ENCODE results near the gene CPSF7. TPM values are rescaled to one million over a fixed set of nuclear protein-coding genes. Genes with fewer than 3 reads are reported as not detected.
"Not testable (repeated sequence)": the region's sequence is repeated elsewhere in the genome, so short reads cannot be mapped to it uniquely, and the experiment has no call there.

Gene CPSF7
- 41.5 TPM for total RNA-seq
- long read RNA-seq, partial matches to known transcripts, result 4 of 19 reads
- long read RNA-seq, other reads (novel, unspliced or antisense), result 12 of 19 reads

- intact Hi-C loops (cut with micrococcal nuclease), result no loop called here
- DNase-seq (peak; percentile 99), ATAC-seq (peak; percentile 98)
These were observed at the start of gene CPSF7, which contains the start of gene SDHAF2 for GRCh38 chr11:61429691-61430582. CPSF7 (minus strand) TSS chr11:61429975; CDS start chr11:61429235, 740 bp downstream. SDHAF2 (plus strand) TSS chr11:61430124; CDS start chr11:61430147, 23 bp downstream.

- DNase-seq, result peak; percentile 74
- ATAC-seq, result peak; percentile 30
- intact Hi-C loops (cut with micrococcal nuclease), result loop anchor here (10.0 kb wide), 1 partner anchor 147 kb away; no protein-coding TSS in a partner anchor
These were observed 48.0 kb upstream of the CPSF7 start for GRCh38 chr11:61477727-61478148.

- ATAC-seq, result peak; percentile 4
- intact Hi-C loops (cut with micrococcal nuclease), result loop anchor here (10.0 kb wide), 1 partner anchor 148 kb away; no protein-coding TSS in a partner anchor
- DNase-seq, result no peak
These were observed 47.4 kb upstream of the CPSF7 start for GRCh38 chr11:61477126-61477525.

- DNase-seq, result no peak
These were observed 46.6 kb upstream of the CPSF7 start for GRCh38 chr11:61476371-61476770.

GRCh38 chr11:61475433-61475832 is 45.7 kb upstream of the CPSF7 start:
- intact Hi-C loops (cut with micrococcal nuclease), result loop anchor here (10.0 kb wide), 1 partner anchor 149 kb away; no protein-coding TSS in a partner anchor
- DNase-seq (no peak), ATAC-seq (no peak)

More at GRCh38 chr11:61476371-61476770, 46.6 kb upstream of the CPSF7 start:
- ATAC-seq, result no peak
- intact Hi-C loops (cut with micrococcal nuclease), result loop anchor here (10.0 kb wide), 1 partner anchor 148 kb away; no protein-coding TSS in a partner anchor

GRCh38 chr11:61474013-61474643 is 44.4 kb upstream of the CPSF7 start:
- DNase-seq (no peak), ATAC-seq (no peak)
- intact Hi-C loops (cut with micrococcal nuclease), result loop anchor here (10.0 kb wide), 1 partner anchor 151 kb away; no protein-coding TSS in a partner anchor

- DNase-seq, result no peak
- ATAC-seq, result no peak
- intact Hi-C loops (cut with micrococcal nuclease), result loop anchor here (10.0 kb wide), 1 partner anchor 151 kb away; no protein-coding TSS in a partner anchor
These were observed 43.7 kb upstream of the CPSF7 start for GRCh38 chr11:61473370-61474012.

- ATAC-seq, result peak; percentile 75
- intact Hi-C loops (cut with micrococcal nuclease), result loop anchor here (10.0 kb wide), 1 partner anchor 152 kb away; no protein-coding TSS in a partner anchor
- no peak for DNase-seq
These were observed 43.1 kb upstream of the CPSF7 start for GRCh38 chr11:61472868-61473267.

GRCh38 chr11:61472282-61472681 is 42.5 kb upstream of the CPSF7 start:
- peak; percentile 86 for ATAC-seq
- intact Hi-C loops (cut with micrococcal nuclease), result loop anchor here (10.0 kb wide), 1 partner anchor 153 kb away; no protein-coding TSS in a partner anchor
- peak; percentile 84 for DNase-seq

- DNase-seq (peak; percentile 64), ATAC-seq (peak; percentile 43)
- intact Hi-C loops (cut with micrococcal nuclease), result no loop called here
These were observed 38.2 kb upstream of the CPSF7 start for GRCh38 chr11:61468002-61468401.

GRCh38 chr11:61467602-61468001 is 37.8 kb upstream of the CPSF7 start:
- DNase-seq; intact Hi-C loops (cut with micrococcal nuclease); ATAC-seq: not testable (repeated sequence)

- intact Hi-C loops (cut with micrococcal nuclease), result no loop called here
- DNase-seq (no peak), ATAC-seq (no peak)
These were observed 31.2 kb upstream of the CPSF7 start for GRCh38 chr11:61460986-61461385.

GRCh38 chr11:61460474-61460881 is 30.7 kb upstream of the CPSF7 start:
- DNase-seq, result peak; percentile 56
- ATAC-seq, result peak; percentile 87
- intact Hi-C loops (cut with micrococcal nuclease), result no loop called here

GRCh38 chr11:61454520-61454919 is 24.7 kb upstream of the CPSF7 start:
- intact Hi-C loops (cut with micrococcal nuclease), result no loop called here
- DNase-seq (no peak), ATAC-seq (peak; percentile 36)

GRCh38 chr11:61453695-61454094 is 23.9 kb upstream of the CPSF7 start:
- DNase-seq (no peak), ATAC-seq (peak; percentile 38)
- intact Hi-C loops (cut with micrococcal nuclease), result no loop called here

GRCh38 chr11:61452825-61453224 is 23.1 kb upstream of the CPSF7 start:
- no peak for ATAC-seq
- intact Hi-C loops (cut with micrococcal nuclease), result no loop called here
- no peak for DNase-seq

GRCh38 chr11:61448552-61448927 is 18.8 kb upstream of the CPSF7 start:
- intact Hi-C loops (cut with micrococcal nuclease), result no loop called here
- peak; percentile 7 for ATAC-seq
- DNase-seq, result no peak

GRCh38 chr11:61447601-61448551 is 18.1 kb upstream of the CPSF7 start:
- ATAC-seq (peak; percentile 81), DNase-seq (no peak)

More at GRCh38 chr11:61447601-61448551, 18.1 kb upstream of the CPSF7 start:
- intact Hi-C loops (cut with micrococcal nuclease), result no loop called here
